ENCODE measurements around the gene MYT1. TPM values are rescaled to one million over a fixed set of nuclear protein-coding genes. Genes with fewer than 3 reads are reported as not detected.

Gene MYT1
- total and polyA plus RNA-seq, 2 of the 13 experiments (the other 11 are each of a cell fraction or from before 2014, with no cell fraction given): 0.58 to 2.5 TPM

- no peak for TF ChIP-seq ZHX2 (IDR thresholded peaks at IDR 0.05; ENCODE audit: low read depth)
- TF ChIP-seq ZHX2 (CRISPR knock-in tag; IDR thresholded peaks at IDR 0.05; ENCODE audit: borderline replicate concordance): no peak
- no peak for TF ChIP-seq NKX3-1 (CRISPR knock-in tag; IDR thresholded peaks at IDR 0.05)
- TF ChIP-seq JARID2 (CRISPR knock-in tag; IDR thresholded peaks at IDR 0.05; ENCODE audit: insufficient replicate concordance): no peak
- no peak for TF ChIP-seq MYPOP (CRISPR knock-in tag; IDR thresholded peaks at IDR 0.05)
- no peak for TF ChIP-seq SMAD1 (CRISPR knock-in tag; IDR thresholded peaks at IDR 0.05; ENCODE audit: borderline replicate concordance, low read depth)
- TF ChIP-seq MAZ (IDR thresholded peaks at IDR 0.05; ENCODE audit: borderline replicate concordance, low read depth, low read length): no peak
- no peak; the same call in 1 of the 2 replicates for TF ChIP-seq MAZ (CRISPR knock-in tag; IDR thresholded peaks at IDR 0.05; ENCODE audit: low read depth)
- TF ChIP-seq SYNCRIP (IDR thresholded peaks at IDR 0.05; ENCODE audit: insufficient read depth, low read depth, low read length): no peak
- no peak for TF ChIP-seq ZBTB33 (CRISPR knock-in tag; IDR thresholded peaks at IDR 0.05)
- TF ChIP-seq ZNF20 (CRISPR knock-in tag; IDR thresholded peaks at IDR 0.05): no peak
- TF ChIP-seq SNRNP70 (IDR thresholded peaks at IDR 0.05; ENCODE audit: low read depth, low read length): no peak
- no peak for TF ChIP-seq GTF3A (CRISPR knock-in tag; conservative IDR thresholded peaks at IDR 0.05)
- no peak; the same call in 1 of the 2 replicates for TF ChIP-seq CSRNP1 (CRISPR knock-in tag; IDR thresholded peaks at IDR 0.05)
- TF ChIP-seq MXD1 (CRISPR knock-in tag; IDR thresholded peaks at IDR 0.05): no peak
- TF ChIP-seq NFIB (CRISPR knock-in tag; IDR thresholded peaks at IDR 0.05; ENCODE audit: borderline replicate concordance): no peak
- no peak; the same call in 1 of the 2 replicates for TF ChIP-seq ARID2 (CRISPR knock-in tag; IDR thresholded peaks at IDR 0.05; ENCODE audit: borderline replicate concordance)
These were observed 56.8 kb downstream of the MYT1 start (continued) for GRCh38 chr20:64220891-64221527.

Measured in HepG2 (cell line).